ENCODE results near the gene TRAF6.

The TRAF6 gene

DNA sequence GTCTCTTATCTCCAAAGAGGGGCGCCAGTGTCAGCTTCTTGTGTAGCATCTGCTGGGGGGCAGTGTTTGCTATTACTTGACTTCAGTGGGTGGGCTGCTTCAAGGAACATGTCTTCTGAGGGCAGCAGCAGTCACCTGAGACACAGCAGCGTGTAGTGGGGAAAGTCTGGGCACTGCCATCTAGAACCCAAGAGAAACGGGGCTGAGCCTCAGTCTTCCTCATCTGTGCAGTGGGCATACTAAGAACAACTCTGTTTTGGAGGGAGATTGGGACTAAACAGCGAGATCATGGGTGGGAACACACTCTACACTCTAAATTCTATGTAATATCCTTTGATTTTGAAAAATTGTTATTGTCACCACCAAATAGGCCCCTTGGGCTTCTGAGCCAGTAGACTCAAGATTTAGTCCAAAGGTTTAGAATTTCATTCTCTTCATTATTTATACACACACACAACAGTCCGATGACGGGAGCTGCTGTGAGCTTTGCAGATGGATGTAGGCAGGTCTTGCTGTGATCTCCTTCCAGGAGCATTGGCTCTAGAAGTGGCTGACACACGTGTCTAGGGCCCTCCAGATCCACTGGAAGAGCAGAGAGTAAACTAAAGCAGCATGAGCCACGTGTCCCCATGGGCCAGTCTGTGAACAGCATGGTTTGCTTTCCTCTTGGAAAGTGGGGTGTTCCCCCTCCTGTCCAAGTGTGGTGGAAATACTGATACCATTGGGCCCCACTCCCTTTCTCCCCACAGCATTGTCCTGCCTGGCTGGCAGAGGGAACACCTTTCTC is 51.8 kb downstream of the TRAF6 start:
- DNase-seq (ENCODE audit: low read depth): no peak

DNA sequence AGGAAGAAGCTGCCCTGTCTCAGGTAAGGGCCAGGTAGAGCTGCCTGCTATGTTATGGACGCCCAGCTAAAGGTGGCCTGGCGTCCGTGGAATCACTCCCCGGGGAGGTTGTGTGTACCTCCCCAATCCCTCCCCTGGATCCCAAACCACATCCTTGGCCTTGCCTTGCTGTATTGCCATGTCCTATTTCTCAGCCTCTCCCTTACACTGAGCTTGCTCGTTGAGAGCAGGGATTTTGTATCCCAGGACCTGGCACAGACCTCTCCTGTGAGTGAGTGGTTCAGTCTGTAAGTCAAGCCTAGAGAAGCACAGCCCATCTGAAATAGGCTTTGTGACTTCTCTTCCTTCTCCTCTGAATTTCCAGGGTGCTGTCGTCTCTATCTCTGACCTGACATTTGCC is 53.9 kb downstream of the TRAF6 start:
- no peak for DNase-seq (ENCODE audit: low read depth)

DNA sequence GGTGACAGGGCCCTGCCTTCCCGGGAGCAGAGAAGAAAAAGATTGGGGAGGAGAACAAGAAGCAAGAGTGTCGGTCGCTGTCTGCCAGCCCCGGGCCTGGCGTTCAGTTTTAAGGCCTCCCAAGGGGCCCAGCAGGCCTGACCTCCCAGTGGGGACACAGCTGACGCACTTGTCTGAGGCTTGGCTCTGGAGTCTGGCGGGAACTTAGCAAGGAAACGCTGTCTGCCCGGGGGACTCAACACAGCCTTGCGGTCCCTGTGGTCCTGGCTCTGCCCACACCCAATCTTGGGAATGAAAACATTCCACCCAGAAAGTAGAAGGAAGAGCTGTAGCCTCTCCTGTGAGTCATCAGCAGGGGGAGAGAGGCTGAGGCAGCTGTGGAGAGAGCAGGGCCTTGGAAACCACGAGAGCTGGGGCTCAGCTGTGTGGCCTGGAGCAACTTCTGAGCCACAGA is 54.4 kb downstream of the TRAF6 start:
- DNase-seq (ENCODE audit: low read depth): no peak

DNA sequence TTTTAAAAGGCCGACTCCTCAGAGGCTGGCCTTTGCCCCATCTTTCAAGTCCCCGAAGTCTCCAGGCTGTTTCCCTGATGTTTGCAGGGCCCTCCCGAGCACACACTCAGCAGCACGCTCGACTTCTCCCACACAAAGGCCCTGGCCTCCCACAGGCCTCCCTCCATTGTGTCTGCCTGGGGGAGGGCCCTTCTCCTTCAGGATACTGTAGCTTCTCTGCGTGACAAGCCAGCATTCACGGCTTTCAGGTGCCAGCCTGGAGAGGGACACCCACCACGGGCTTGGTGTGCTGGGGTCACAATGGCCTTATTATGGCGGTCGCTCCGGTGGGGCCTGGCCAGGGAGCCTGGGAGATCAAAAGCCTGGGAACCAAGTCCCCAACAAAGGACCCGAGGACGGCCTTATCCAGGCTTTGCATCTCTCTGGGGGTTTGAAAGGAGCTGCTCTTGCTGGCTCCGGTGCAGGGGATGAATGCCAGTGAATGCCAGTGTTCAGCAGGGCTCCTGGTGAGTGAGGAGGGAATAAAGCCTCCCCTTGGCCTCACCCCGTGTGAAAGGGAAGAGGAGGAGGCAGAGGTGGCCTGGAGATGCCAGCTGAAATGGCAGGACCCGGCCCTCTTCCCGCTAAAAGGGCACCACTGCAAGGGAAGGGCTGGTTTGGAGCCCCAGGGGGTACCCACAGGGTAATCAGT is 55.0 kb downstream of the TRAF6 start:
- DNase-seq (ENCODE audit: low read depth): no peak

DNA sequence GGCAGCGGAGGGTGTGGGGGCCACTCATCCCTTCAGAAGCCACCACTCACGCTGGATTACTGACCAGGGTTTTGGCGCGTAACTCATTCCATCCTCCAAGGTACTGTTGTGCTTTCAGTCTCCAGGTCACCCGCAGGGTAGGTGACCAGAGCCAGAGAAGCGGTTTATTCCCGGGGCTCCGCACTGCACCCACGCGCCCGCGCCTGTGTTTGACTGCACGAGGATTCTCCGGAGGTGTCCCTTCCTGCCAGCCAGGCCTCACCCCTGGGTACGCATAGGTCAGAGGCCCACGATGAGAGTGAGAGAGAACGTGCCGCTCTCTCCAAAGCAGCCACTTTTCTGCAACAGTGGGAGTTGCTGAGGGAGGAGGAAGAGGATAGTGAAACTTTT is 55.5 kb downstream of the TRAF6 start:
- no peak for DNase-seq (ENCODE audit: low read depth)

DNA sequence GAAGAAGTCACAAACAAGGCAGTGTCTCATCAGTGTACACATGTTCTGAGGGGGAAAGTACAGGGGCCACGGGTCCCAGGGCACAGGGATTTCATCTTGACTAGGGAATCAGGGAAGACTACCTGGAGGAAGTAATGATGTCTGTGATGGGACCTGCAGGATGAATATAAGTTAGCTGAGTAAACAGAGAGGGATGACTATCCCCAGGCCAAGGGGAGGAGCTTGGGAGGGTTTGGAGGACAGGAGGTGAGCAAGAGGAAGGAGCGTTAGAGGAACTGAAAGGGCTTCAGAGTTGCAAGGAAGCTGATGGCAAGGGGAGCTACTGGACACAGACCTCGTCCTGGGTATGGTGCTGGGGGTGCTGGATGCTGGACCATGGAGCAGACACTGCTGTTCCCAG is 56.4 kb downstream of the TRAF6 start:
- no peak for DNase-seq (ENCODE audit: low read depth)

DNA sequence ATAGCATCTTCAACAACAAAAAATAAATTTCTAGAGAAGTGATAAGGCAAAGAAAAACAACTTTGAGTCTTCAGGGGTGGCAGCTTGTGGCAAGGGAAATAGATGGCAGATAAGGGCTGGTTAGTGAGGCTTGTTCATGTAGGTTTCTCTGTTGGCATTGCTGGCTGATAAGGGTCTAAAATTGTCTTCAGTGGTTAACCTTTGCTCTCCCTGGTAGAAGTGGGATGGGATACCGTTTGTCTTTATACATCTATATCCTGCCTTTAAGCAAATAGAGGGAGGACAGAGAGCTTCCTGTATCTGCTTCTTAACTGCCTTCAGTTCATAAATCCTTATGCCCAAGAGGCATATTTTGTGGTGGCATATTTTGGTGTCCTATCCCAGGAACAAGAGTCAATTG is 57.1 kb downstream of the TRAF6 start:
- no peak for DNase-seq (ENCODE audit: low read depth)

DNA sequence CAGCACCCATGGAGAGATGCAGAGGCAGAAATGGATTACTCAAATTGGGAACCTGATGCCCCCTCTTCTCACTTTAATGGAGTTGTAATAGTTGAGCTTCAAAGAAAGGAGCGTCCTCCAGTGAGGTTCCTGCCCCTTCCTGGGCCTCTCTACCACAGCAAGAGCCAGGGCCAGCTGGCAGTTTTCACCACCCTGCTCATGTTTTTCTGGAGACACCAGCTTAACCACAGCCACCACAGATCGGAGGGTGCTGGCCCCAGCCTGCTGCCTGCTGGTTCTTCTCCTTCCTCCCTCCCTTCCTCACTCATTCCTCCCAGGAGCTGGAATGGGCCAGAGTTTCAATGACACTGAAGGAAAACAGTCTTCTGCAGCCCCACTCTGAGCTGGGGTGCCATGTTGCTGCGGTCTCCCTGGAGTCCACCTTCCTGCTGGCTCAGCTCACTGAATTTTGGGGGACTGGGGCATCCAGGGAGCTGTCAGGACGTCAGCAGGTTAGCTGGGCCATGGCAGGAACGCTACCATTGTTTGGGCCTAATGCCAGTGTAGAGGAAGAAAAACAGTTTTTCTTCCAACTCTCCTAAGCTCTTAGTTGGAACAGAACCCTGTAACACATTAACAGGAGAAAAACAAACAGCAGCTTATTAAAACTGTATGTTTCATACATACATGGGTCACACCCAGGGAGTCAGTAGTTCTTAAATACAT is 57.7 kb downstream of the TRAF6 start:
- DNase-seq (ENCODE audit: low read depth): no peak

DNA sequence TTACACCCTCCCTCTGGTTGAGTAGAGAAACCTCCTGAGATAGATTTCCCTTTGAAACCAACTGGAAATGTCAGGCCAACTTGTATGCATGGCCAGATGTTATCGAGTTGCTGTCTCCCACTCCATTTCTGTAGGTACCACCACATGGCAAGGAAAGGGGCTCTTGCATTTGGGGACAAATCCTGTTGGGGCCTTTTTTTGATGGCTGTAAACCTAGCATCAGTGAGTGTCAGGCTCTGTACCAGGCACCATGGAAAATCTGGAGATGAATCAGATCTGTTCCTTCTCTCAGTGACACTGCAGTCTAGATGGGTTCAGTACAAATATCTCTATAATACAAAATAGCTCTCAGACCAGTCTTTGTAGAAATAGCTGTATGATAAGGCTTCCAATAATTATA is 58.4 kb downstream of the TRAF6 start:
- no peak for DNase-seq (ENCODE audit: low read depth)

DNA sequence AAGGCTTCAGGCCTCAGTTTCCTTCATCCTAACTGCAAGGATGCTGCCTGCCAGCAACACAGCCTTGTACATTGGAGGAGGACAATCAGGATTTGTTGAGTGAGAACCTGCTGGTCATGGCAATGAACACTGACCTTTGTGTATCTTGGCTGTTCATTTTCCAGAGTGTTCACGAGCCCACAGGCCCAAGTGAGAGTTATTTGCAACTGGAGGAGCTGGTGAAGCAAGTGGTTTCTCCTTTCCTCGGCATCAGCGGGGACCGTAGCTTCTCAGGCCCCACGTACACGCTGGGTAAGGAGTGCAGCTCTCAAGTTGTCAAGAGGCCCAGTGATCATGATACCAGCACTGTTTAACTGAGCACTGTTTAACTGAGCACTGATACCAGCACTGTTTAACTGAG is 59.0 kb downstream of the TRAF6 start:
- no peak for DNase-seq (ENCODE audit: low read depth)

DNA sequence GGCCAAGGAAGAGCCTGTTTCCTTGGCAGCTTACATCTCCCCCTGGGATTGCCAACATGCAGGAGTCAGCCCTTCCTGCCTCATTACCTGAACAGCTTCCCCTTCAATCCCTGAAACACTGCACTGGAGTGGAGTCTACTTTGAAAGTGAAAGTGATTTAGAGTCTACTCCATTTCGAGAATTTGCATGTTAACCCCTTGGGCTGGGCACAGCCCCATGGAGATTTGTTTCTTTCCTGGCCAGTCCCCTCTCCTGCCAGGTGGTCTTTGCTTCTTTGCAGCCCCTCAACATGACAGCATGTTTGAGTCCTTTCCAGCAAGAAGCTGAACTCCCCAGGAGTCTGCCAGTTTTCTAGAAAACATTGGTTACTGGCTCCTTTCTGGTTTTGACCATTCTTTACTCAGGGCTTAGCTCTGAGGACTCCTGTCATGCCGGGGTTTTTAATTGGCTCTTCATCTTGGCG is 59.9 kb downstream of the TRAF6 start:
- DNase-seq (ENCODE audit: low read depth): no peak

DNA sequence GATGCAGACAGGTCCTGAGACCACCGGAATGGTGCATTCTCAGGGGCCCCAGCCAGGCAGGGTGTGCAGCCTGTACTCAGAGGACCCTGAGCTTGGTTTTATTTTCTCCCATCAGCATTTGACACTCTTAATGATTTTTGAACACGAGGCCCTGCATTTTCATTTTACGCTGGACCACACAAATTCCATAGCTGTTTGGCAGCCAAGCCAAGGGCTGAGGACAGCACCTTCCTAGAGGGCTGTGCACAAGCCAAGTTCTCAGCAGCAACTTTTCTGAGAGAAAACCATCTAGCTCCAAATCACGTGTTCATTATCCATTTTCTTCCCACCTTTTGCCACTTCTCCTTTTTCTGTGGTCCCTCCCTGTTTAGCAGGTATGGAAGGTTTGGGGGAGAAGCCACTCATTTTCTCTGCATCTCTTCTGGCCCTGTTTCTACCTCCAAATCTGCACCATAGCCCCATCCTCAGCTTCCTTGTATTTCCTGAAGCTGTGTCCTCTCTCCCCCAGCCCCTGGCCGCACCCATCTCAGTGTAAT is 60.4 kb downstream of the TRAF6 start:
- no peak for DNase-seq (ENCODE audit: low read depth)

DNA sequence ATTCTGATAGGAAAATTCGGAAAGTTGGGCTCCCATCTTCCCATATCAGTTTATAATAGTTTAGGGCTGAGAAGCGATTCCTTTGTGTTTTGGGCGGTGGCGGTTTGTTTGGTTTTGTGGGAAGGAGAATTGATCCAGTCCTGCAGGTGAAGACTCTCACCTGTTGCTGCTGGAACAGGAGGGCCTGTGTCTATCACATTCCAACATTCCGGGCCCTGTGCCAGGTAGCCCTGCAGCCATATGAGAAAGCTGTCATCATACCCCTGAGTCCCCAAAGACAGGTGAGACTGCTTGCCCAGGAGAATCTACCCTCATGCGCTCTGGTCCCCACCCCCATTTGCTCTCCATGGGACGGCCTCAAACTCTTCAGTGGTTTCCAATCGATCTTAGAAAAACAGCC is 62.1 kb downstream of the TRAF6 start:
- no peak for DNase-seq (ENCODE audit: low read depth)

DNA sequence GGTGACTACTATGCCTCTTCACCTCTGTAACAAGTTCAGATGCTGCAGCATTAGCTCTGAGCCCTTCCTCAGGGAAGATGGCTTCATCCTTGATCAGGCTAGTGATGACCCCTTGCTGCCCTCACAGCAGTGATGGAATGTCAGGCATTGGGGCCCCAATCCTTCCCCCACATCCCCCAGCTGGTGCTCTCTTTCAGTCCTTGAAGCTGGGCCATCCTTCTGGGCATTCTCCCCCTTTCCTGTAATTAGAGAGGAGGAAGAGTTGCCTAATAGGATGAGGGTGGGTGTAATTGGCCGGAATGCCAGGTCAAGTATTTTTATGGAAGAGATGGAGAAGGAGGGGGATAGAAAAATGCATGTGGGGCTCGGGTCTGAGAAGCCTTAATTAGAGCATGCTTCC is 62.6 kb downstream of the TRAF6 start:
- no peak for DNase-seq (ENCODE audit: low read depth)

DNA sequence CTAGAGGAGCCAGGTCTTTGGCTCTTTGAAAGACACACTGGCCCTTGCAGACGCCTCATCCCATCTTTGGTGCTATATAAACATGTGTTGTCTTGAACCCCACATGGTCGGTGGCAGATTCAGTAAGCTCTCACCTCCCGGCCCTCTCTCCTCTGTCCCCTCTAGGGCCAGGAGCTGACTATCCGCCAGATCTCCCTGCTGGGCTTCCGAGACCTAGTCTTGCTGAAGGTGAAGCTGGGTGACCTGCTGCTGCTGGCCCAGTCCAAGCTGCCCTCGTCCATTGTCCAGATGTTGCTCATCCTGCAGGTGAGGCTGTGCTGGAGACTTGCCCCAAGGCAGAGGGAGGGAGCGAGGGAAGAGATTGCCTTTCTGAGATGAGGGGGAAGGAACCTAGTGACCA is 63.9 kb downstream of the TRAF6 start:
- no peak for DNase-seq (ENCODE audit: low read depth)

DNA sequence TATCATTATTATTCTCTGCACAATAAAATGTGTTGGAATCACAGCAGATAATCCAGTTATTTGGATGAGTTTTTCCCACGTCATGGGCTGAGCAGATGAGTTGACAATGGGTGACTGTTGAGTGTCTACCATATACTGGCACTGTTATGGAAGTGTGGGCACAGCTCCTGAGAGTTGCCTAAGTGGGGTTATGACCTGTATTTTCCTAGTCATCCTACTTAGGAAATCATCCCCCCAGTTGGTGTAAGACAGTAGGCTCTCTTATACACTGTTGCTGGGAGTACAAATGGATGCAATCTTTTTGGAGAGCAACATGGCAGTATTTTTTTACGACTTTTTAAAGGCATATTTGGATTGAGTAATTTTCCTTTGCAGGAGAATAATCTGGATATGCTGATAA is 66.4 kb downstream of the TRAF6 start:
- DNase-seq (ENCODE audit: low read depth): no peak

DNA sequence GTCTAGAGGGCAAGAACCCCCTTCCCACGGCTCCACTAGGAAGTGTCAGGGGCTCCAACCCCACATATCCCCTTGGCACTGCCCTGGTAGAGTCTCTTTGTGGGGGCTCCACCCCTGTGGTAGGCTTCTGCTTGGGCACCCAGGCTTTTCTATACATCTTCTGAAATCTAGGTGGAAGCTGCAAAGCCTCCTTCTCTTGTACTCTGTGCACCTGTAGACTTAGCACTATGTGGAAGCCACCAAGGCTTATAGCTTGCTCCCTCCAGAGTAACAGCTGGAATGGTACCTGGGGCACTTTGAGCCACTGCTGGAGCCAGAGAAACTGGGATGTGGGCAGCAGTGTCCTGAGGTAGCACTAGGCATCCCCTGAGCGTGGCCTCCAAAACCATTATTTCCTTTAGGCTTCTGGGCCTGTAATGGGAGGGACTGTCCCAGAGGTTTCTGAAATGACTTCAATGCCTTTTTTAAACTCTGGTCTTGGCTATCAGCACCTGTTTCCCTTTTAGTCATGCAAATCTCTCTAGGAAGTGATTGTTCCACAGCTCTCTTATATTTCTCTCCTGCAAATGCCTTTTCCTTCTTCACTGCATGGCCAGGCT is 68.4 kb downstream of the TRAF6 start:
- no peak for DNase-seq (ENCODE audit: low read depth)

DNA sequence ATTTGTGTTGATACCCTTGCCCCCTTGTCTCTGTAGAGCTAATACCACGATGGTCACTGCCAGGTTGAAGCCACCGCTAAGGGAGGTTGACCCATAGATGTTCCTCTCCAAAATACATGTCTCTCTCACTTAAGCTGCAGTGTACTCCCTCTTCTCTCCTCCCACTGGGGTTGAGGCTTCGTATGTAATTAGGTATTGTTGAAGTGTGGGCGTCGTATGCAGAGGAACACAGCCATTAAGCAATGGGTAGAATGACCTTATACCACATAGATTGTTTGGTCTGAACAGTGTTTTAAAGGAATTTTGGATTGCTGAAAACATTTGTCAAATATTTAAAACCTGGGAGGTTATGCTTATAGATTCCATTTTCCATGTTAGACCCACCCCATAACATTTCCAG is 71.9 kb downstream of the TRAF6 start:
- DNase-seq (ENCODE audit: low read depth): no peak

DNA sequence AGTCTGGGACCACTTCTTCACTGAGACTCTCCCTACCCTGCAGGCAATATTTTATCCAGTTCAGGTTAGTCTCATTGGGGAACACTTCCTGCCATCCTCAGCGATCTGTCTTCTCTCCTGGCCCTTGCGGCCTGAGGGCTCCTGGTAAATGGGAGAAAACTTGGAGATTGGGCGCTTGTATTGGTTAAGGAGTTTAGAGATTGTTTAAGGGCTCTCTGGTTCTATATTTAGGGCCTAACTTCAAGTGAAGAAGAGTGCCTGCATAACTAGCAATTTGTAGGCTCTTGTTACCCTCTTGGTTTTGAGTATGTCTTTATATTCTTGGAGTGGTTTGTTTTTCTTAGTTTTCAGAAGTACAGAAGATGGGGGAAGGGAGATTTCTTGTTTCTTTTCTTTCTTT is 72.7 kb downstream of the TRAF6 start:
- no peak for DNase-seq (ENCODE audit: low read depth)

Measured in T-helper 22 cell (primary cell).